ENCODE results near the gene CCDC38. TPM values are rescaled to one million over a fixed set of nuclear protein-coding genes. Genes with fewer than 3 reads are reported as not detected.

Gene CCDC38
- total RNA-seq, 1 experiment from 2014 or later: 0.35 TPM

- Histone ChIP-seq H3F3A (ENCODE audit: insufficient read depth, low read depth) (no peaks in the 10 kb centered on the region), H3K36me3 (ENCODE audit: low read depth) (no peaks in the 10 kb centered on the region), H3K79me2 (ENCODE audit: low read depth) (no peaks in the 10 kb centered on the region), H3K27me3 (ENCODE audit: insufficient read depth, low read depth) (no peaks in the 10 kb centered on the region), H3K27ac (no peak overlapping the region), H3K9me3 (ENCODE audit: insufficient read depth, low read depth) (no peaks in the 10 kb centered on the region), H3K4me3 (no peak overlapping the region), H2AFZ (no peak overlapping the region), H4K20me1 (ENCODE audit: insufficient read depth) (no peaks in the 10 kb centered on the region), H3K4me2 (no peak overlapping the region), H3K4me1 (replicated peaks; ENCODE audit: insufficient read depth) (peaks cover 4% of the 10 kb centered on the region), H3K9me2 (ENCODE audit: insufficient read depth) (no peaks in the 10 kb centered on the region)
- ChIA-PET POLR2A (ENCODE audit: unreplicated experiment) (no interaction called here), CTCF (no interaction called here)
- TF ChIP-seq CTCF (conservative IDR thresholded peaks at IDR 0.05): no peak
- TF ChIP-seq EZH2 (IDR thresholded peaks at IDR 0.05; ENCODE audit: low read depth): no peak
- intact Hi-C loops (cut with micrococcal nuclease; ENCODE audit: unreplicated experiment): no loop called here
- BruUV-seq (replicated peaks): no TSS peak
- no peak for DNase-seq
These were observed 33.1 kb upstream of the CCDC38 start for GRCh38 chr12:95975491-95975890.

GRCh38 chr12:95974358-95974757 lies 31.9 kb upstream of the CCDC38 start:
- Histone ChIP-seq H3K4me3 (no peak overlapping the region), H4K20me1 (ENCODE audit: insufficient read depth) (no peaks in the 10 kb centered on the region), H2AFZ (no peak overlapping the region), H3K79me2 (ENCODE audit: low read depth) (no peaks in the 10 kb centered on the region), H3K27me3 (ENCODE audit: insufficient read depth, low read depth) (no peaks in the 10 kb centered on the region), H3F3A (ENCODE audit: insufficient read depth, low read depth) (no peaks in the 10 kb centered on the region), H3K9me3 (ENCODE audit: insufficient read depth, low read depth) (no peaks in the 10 kb centered on the region), H3K4me2 (no peak overlapping the region), H3K27ac (no peak overlapping the region), H3K9me2 (ENCODE audit: insufficient read depth) (no peaks in the 10 kb centered on the region), H3K4me1 (replicated peaks; ENCODE audit: insufficient read depth) (peaks cover 4% of the 10 kb centered on the region), H3K36me3 (ENCODE audit: low read depth) (no peaks in the 10 kb centered on the region)
- TF ChIP-seq CTCF (conservative IDR thresholded peaks at IDR 0.05) (no peak), EZH2 (IDR thresholded peaks at IDR 0.05; ENCODE audit: low read depth) (no peak)
- intact Hi-C loops (cut with micrococcal nuclease; ENCODE audit: unreplicated experiment): no loop called here
- CTCF ChIA-PET: no interaction called here
- DNase-seq: no peak
- no TSS peak for BruUV-seq (replicated peaks)
- POLR2A ChIA-PET (ENCODE audit: unreplicated experiment): no interaction called here

GRCh38 chr12:95972832-95973456 lies 30.5 kb upstream of the CCDC38 start:
- intact Hi-C loops (cut with micrococcal nuclease; ENCODE audit: unreplicated experiment): no loop called here
- Histone ChIP-seq H3K27me3 (ENCODE audit: insufficient read depth, low read depth) (no peaks in the 10 kb centered on the region), H3K4me1 (replicated peaks; ENCODE audit: insufficient read depth) (peaks cover 4% of the 10 kb centered on the region), H3F3A (ENCODE audit: insufficient read depth, low read depth) (no peaks in the 10 kb centered on the region), H3K27ac (no peak overlapping the region), H3K4me3 (no peak overlapping the region), H3K4me2 (no peak overlapping the region), H3K79me2 (ENCODE audit: low read depth) (no peaks in the 10 kb centered on the region), H3K36me3 (ENCODE audit: low read depth) (no peaks in the 10 kb centered on the region), H2AFZ (no peak overlapping the region), H3K9me2 (ENCODE audit: insufficient read depth) (no peaks in the 10 kb centered on the region), H3K9me3 (ENCODE audit: insufficient read depth, low read depth) (no peaks in the 10 kb centered on the region), H4K20me1 (ENCODE audit: insufficient read depth) (no peaks in the 10 kb centered on the region)
- POLR2A ChIA-PET (ENCODE audit: unreplicated experiment): no interaction called here
- DNase-seq: no peak
- CTCF ChIA-PET: interaction anchor here (0.5 kb wide), 1 partner anchor 391 kb away, joined by 5 read pairs; no protein-coding TSS in a partner anchor
- TF ChIP-seq EZH2 (IDR thresholded peaks at IDR 0.05; ENCODE audit: low read depth) (no peak), CTCF (conservative IDR thresholded peaks at IDR 0.05) (no peak)
- BruUV-seq (replicated peaks): no TSS peak
